Measurements from ENCODE around the gene DTD2.

DTD2 gene

DNA sequence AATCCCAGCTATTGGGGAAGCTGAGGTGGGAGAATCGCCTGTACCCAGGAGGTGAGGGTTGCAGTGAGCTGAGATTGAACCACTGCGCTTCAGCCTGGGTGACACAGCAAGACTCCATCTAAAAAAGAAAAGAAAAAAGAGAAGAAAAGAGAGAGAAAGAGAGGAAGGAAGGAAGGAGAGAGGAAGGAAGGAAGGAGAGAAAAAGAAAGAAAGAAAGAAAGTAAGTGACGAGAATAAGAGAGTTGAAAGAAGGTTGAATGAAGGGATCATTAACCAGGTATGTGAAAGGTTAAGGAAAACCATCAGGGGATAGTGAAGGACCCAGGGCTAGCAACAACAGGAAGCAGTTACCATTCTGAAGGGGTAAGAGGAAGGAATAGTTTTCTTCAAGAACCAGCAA is 4.2 kb upstream of the DTD2 start:
- TF ChIP-seq GATA2 (IDR thresholded peaks at IDR 0.05; ENCODE audit: low read depth, low read length) (no peak), GATA3 (IDR thresholded peaks at IDR 0.05; ENCODE audit: low read depth, low read length) (no peak)

DNA sequence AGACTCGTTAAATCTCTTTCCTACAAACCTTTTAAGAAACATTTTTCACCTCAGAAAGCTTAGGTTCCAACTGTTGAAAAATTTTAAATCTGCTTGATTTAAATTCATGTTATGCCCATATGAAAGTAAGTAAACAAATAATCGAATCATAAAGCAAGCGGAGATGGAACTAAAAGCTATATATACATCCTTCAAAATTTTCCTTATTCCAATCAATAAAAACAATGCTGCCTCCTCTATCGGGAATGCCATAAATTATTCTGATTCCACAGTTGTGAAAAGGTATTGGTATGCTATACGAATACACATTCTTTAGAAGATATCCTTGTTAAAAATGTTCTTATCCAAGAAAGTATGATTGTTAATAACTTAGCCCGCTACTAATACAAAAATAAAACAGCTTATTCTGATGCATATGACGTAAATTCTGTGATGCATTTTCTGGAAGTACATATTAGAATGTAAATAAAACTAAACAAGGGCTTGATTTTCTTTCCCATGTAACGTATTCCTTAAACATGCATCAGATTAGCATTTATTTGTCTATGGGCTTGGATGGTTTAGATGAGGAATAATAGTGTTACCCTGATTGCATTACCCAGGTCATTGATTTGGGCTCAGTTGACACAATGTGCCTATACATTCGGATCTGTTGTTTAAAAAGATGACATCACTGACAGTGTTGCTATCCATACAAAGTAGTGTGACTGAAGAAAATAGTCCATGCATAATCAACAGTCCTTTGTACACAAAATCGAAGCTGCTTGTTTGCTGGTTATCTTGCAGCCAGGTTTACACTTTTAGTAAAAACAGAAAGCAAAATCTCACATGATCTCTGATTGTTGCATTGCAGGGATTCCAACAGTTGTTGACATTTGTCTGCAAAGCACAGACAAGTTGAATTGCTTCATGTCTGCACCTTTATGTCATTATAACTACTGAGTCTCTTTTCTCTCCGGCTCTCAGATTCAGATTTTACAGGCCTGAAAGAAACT is 656 bp upstream of the DTD2 start:
- TF ChIP-seq GATA2 (IDR thresholded peaks at IDR 0.05; ENCODE audit: low read depth, low read length) (no peak), GATA3 (IDR thresholded peaks at IDR 0.05; ENCODE audit: low read depth, low read length) (no peak)

DNA sequence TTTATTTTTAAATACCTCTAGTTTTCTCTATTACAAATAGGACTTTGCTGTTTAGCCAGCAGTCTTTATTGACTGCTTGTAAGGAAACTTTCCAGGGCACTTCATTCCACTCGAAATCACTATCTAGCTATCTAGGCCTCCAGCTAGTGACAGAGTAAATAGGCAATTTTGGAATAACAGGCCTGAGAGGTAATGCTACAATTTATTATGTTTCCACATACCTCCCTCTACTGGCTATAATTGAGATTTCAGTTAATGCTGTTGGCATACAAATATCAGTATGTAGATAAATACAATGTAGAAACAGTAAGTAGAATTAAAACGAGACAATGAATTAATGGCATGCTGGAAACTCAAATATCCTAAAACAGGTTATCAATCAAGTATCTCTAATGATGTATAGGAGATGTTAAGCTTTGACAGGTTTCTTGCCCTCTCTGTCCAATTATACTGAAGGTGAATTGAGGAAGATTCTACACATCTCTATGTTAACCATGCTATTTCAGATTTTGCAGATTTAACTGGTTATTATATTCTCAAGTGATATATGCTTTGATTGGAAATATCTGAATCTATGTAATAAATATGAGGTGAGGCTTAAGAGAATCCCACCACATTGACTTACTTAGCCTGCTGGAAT is 7.2 kb downstream of the DTD2 start:
- TF ChIP-seq GATA3 (IDR thresholded peaks at IDR 0.05; ENCODE audit: low read depth, low read length) (no peak), GATA2 (IDR thresholded peaks at IDR 0.05; ENCODE audit: low read depth, low read length) (peak; percentile 56; the same call in 1 of the 2 replicates)

DNA sequence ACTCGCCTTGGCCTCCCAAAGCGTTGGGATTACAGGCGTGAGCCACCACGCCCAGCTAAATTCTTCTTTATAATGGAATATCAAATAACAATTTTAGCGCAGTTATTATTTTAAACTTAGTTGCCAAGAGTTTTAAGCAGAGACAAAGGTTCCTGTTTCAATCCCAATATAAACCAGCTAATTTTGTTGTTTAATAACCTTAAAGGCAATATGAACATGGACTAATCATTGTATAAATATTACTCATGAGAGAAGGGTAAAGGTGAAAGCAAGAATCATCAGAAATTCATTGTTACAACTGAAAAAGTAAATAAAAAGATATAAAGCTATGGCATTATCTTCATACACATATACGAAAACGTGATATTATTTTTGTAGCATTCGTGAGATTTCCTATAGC is 8.2 kb downstream of the DTD2 start:
- TF ChIP-seq GATA2 (IDR thresholded peaks at IDR 0.05; ENCODE audit: low read depth, low read length) (no peak), GATA3 (IDR thresholded peaks at IDR 0.05; ENCODE audit: low read depth, low read length) (no peak)

DNA sequence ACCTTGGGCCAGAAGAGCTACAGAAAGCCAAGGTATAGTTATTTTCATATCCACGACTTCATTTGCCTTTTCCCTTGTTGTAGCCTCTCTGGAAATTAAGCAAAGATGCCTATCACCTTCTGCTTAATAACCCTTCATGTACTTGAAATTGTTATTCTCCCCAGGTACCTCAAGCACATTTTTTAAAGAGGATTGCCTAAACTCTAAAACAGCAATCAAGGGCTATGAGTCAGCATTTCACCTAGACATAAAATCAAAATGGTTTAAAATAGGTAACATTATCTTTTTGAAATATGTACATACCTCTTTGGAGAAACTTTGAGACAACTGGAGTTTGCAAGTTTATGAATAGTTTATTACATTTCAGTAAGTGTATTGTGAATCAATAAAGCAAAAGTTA is 11.6 kb downstream of the DTD2 start:
- no peak for TF ChIP-seq GATA3 (IDR thresholded peaks at IDR 0.05; ENCODE audit: low read depth, low read length)
- TF ChIP-seq GATA2 (IDR thresholded peaks at IDR 0.05; ENCODE audit: low read depth, low read length): no peak

DNA sequence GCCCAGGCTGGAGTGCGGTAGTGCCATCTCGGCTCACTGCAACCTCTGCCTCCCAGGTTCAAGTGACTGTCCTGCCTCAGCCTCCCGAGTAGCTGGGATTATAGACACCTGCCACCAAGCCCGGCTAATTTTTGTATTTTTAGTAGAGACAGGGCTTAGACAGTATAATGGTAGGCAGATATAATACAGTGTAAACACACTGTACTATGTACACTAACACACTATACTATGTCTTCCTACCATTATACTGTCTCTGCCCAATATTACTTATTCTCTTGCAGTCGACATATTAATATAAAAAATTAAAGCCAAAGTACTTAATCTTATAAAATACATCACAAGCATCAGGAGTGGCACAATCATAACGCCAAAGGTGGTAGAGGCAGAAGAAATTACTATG is 15.0 kb downstream of the DTD2 start:
- TF ChIP-seq GATA2 (IDR thresholded peaks at IDR 0.05; ENCODE audit: low read depth, low read length) (no peak), GATA3 (IDR thresholded peaks at IDR 0.05; ENCODE audit: low read depth, low read length) (no peak)

DNA sequence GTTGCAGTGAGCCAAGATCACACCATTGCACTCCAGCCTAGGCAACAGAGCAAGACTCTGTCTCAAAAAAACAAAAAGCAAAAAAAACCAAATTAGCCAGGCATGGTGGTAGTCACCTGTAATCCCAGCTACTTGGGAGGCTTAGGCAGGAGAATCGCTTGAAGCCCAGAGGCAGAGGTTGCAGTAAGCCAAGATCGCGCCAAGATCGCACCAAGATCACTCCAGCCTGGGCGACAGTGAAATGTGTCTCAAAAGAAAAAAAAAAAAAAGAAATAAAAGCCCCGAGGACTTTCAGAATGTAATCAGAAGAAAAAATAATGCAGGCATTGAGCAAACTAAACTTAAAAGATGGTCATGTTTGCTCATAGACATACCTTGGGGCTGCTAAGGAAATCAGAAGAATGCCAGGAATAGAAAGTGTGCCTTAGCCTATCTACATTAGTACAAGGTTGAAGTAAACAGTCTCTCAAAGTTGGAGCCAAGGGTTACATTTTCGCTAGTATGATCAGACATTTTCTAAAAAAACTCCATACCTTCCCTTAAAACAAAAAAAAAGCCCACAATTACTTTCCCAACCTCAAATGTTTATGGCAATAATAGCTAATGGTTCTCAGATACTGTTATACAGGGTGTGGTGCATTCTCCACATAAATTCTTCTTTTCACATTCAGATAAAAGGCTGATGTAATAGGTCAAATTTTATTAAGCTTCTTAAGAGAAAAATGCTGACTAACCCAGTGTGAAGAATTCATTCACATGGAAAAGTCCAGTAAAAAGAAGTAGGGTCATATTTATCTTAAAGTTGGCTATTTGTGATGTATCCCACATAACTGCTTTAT is 15.8 kb downstream of the DTD2 start:
- TF ChIP-seq GATA2 (IDR thresholded peaks at IDR 0.05; ENCODE audit: low read depth, low read length) (no peak), GATA3 (IDR thresholded peaks at IDR 0.05; ENCODE audit: low read depth, low read length) (no peak)

DNA sequence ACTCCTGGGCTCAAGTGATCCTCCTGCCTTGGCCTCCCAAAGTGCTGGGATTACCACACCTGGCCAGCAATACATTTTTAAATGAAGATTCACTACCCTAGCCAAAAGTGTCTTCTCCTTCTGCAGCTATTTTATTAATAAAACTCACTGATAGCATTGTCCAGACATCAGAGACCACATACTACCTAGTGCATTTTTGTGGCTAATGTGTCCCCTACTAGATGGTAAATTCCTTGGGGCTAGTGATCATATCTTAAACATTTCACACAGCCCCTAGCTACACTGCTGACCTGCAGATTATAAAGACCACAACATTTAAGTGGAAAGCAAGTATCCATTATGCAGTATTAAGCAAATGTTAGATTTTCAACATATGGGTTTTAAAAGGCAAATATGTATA is 17.0 kb downstream of the DTD2 start:
- TF ChIP-seq GATA2 (IDR thresholded peaks at IDR 0.05; ENCODE audit: low read depth, low read length) (no peak), GATA3 (IDR thresholded peaks at IDR 0.05; ENCODE audit: low read depth, low read length) (no peak)

DNA sequence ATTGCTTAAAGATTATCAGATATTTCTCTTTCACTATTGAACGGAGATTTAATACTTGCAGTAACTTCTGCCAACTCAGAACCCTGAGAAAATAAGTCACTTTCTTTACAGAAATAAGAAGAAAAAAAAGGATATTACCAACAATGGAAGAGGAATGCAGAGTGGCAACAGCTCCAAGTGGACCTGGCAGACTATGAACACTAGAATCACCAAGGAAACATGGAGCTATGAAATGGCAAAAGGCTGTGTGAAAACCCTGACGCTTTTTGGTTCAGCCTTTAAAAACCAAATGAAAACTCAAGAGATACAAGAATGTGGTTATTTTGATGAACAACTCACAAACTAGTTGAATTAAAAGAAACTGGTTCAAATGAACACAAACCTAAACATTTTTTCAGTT is 17.7 kb downstream of the DTD2 start:
- no peak for TF ChIP-seq GATA3 (IDR thresholded peaks at IDR 0.05; ENCODE audit: low read depth, low read length)
- no peak for TF ChIP-seq GATA2 (IDR thresholded peaks at IDR 0.05; ENCODE audit: low read depth, low read length)

DNA sequence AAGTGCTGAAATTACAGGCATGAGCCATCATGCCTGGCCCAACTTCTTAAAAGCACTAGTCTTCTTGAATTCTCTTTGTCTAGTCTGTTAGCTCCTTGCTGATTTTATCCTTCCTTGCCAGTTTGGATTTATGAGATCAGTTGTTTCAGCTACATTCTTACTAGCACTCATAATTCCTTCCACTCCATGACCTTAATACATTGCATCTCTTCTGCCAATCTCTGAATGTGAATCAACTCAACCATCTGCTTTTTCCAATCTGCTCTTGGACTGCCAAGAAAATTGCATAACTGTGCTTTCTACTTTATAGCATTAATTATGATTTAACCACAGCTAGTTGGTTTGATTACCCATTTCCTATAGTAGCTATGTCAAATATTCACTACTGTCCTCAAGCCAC is 22.0 kb downstream of the DTD2 start:
- no peak for TF ChIP-seq GATA2 (IDR thresholded peaks at IDR 0.05; ENCODE audit: low read depth, low read length)

DNA sequence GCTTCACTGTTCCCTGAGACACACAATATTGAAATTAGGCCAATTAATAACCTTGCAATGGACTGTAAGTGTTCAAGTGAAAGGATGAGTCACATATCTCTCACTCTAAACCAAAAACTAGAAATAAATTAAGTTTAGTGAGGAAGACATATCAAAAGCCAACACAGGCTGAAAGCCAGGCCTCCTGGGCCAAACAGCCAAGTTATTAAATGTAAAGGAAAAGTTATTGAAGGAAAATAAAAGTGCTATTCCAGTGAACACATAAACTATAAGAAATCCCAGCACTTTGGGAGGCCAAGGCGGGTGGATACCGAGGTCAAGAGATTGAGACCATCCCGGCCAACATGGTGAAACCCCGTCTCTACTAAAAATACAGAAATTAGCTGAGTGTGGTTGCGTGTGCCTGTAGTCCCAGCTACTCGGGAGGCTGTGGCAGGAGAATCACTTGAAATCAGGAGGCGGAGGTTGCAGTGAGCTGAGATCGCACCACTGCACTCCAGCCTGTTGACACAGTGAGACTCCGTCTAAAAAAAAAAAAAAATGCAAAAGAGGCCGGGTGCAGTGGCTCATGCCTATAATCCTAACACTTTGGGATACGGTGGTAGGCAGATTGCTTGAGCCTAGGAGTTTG is 26.6 kb downstream of the DTD2 start:
- no peak for TF ChIP-seq GATA3 (IDR thresholded peaks at IDR 0.05; ENCODE audit: low read depth, low read length)
- TF ChIP-seq GATA2 (IDR thresholded peaks at IDR 0.05; ENCODE audit: low read depth, low read length): no peak

DNA sequence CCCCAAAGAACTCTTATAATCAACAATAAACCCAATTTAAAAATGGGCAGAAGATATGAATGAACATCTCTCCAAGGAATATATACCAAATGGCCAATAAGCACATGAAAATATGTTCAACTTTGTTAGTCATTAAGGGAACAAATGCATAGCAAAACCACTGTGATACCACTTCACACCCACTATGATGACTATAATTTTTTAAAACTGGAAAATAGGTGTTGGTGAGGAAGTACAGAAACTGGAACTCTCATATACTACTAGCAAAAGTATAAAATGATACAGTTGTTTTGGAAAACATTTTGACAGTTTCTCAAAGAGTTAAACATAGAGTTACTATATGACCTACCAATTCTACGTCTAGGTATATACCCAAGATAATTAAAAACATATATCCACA is 27.5 kb downstream of the DTD2 start:
- TF ChIP-seq GATA2 (IDR thresholded peaks at IDR 0.05; ENCODE audit: low read depth, low read length): no peak
- no peak for TF ChIP-seq GATA3 (IDR thresholded peaks at IDR 0.05; ENCODE audit: low read depth, low read length)

DNA sequence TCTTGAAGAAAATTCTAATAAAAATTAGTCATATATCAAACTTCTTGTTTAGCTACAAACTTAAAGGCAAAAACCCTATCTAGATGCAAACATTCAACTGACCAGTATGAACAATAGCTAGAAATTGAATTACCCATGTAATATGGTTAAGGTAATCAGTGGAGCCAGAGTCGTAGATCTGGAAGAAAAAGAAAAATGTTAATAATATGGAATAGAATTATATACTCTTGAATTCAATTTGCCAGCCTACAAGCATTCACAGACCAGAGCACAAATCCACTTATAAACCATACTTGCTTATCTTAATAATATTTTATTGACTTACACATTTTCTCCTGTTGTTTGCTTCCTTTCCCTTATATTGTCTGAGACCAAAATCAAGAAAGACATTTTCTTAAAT is 29.3 kb downstream of the DTD2 start:
- TF ChIP-seq GATA2 (IDR thresholded peaks at IDR 0.05; ENCODE audit: low read depth, low read length): no peak

DNA sequence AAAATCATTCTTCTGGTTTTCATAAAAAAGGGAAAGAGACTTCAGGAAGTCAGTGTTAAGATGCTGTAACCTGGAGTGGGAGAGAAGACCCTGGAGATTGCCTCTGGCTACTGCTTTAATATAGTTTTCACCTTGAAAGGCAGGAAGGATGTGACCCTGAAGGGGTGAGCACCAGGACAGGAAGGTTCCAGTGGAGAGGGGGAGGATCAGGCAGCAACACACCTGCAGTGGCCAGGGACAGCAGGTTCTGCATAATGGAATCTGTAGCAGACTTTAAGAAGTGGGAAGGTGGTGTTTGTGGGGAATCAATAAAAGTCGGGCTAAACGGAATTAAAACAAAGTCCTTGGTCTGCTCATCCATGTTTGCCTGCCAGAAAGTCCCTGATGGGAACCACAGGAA is 30.6 kb downstream of the DTD2 start:
- TF ChIP-seq GATA2 (IDR thresholded peaks at IDR 0.05; ENCODE audit: low read depth, low read length) (no peak), GATA3 (IDR thresholded peaks at IDR 0.05; ENCODE audit: low read depth, low read length) (no peak)
